Body of pancreas (tissue), 4 donors: ENCODE results near the gene ALG5.

Source experiments
- CTCF ChIP-seq, 7 experiments: fragments of 450-650 bp in 4 of 7; fragments of 200-600 bp in 3 of 7; sonication (generic) in 3 of 7; IDR thresholded peaks; one replicate each; pipeline ENCODE4 v1.5.1; 2016 to 2019; ENCODE audit warnings: antibody characterized with exemption in 7 of 7
- POLR2A ChIP-seq, 3 donors: fragments of 450-650 bp; IDR thresholded peaks; one replicate each; pipeline ENCODE4 v1.6.1; 2016; ENCODE audit warnings: antibody characterized with exemption in 3 of 3, mild to moderate bottlenecking in 2 of 3

GRCh38 chr13:36910545-36910944, 88.6 kb downstream of the ALG5 start:
- TF ChIP-seq CTCF (IDR thresholded peaks at IDR 0.05) (no peak), POLR2A (IDR thresholded peaks at IDR 0.05) (no peak)
